ENCODE measurements around the gene CPED1.
"Not testable (repeated sequence)": the region's sequence is repeated elsewhere in the genome, so short reads cannot be mapped to it uniquely, and the experiment has no call there.

Gene CPED1

GRCh38 chr7:121024611-121025010 is 36.1 kb downstream of the CPED1 start:
- FAIRE-seq (no peak), DNase-seq (ENCODE audit: insufficient read length, low spot score) (no peak)
- no peak for TF ChIP-seq POLR2A (IDR thresholded peaks at IDR 0.05; ENCODE audit: low read depth, low read length)

GRCh38 chr7:121026159-121026558 is 37.6 kb downstream of the CPED1 start:
- no peak for TF ChIP-seq POLR2A (IDR thresholded peaks at IDR 0.05; ENCODE audit: low read depth, low read length)
- FAIRE-seq (no peak), DNase-seq (ENCODE audit: insufficient read length, low spot score) (no peak)

GRCh38 chr7:121026577-121027111 is 38.1 kb downstream of the CPED1 start:
- TF ChIP-seq POLR2A (IDR thresholded peaks at IDR 0.05; ENCODE audit: low read depth, low read length): no peak
- FAIRE-seq (no peak), DNase-seq (ENCODE audit: insufficient read length, low spot score) (no peak)

- DNase-seq (ENCODE audit: insufficient read length, low spot score): no peak
- FAIRE-seq: peak; percentile 6
- no peak for TF ChIP-seq POLR2A (IDR thresholded peaks at IDR 0.05; ENCODE audit: low read depth, low read length)
Measured at GRCh38 chr7:121027761-121028669, 39.5 kb downstream of the CPED1 start.

GRCh38 chr7:121029302-121029701 is 40.8 kb downstream of the CPED1 start:
- DNase-seq (ENCODE audit: insufficient read length, low spot score): no peak
- no peak for TF ChIP-seq POLR2A (IDR thresholded peaks at IDR 0.05; ENCODE audit: low read depth, low read length)
- FAIRE-seq: no peak

GRCh38 chr7:121030308-121030707 is 41.8 kb downstream of the CPED1 start:
- DNase-seq (ENCODE audit: insufficient read length, low spot score): no peak
- no peak for TF ChIP-seq POLR2A (IDR thresholded peaks at IDR 0.05; ENCODE audit: low read depth, low read length)

GRCh38 chr7:121032645-121033460 is 44.3 kb downstream of the CPED1 start:
- DNase-seq (ENCODE audit: insufficient read length, low spot score) (no peak), FAIRE-seq (peak; percentile 91)
- TF ChIP-seq POLR2A (IDR thresholded peaks at IDR 0.05; ENCODE audit: low read depth, low read length): no peak

More at GRCh38 chr7:121030308-121030707, 41.8 kb downstream of the CPED1 start:
- no peak for FAIRE-seq

- FAIRE-seq: no peak
- no peak for TF ChIP-seq POLR2A (IDR thresholded peaks at IDR 0.05; ENCODE audit: low read depth, low read length)
- no peak for DNase-seq (ENCODE audit: insufficient read length, low spot score)
Measured at GRCh38 chr7:121034929-121035328, 46.4 kb downstream of the CPED1 start.

- not testable (repeated sequence) for DNase-seq (ENCODE audit: insufficient read length, low spot score); FAIRE-seq
Measured at GRCh38 chr7:121036776-121037175, 48.3 kb downstream of the CPED1 start.

GRCh38 chr7:121037329-121037728 is 48.8 kb downstream of the CPED1 start:
- not testable (repeated sequence) for DNase-seq (ENCODE audit: insufficient read length, low spot score); FAIRE-seq

GRCh38 chr7:121037957-121038716 is 49.6 kb downstream of the CPED1 start:
- TF ChIP-seq POLR2A (IDR thresholded peaks at IDR 0.05; ENCODE audit: low read depth, low read length): no peak
- DNase-seq (ENCODE audit: insufficient read length, low spot score) (no peak), FAIRE-seq (no peak)

- DNase-seq (ENCODE audit: insufficient read length, low spot score): no peak
- no peak for FAIRE-seq
- TF ChIP-seq POLR2A (IDR thresholded peaks at IDR 0.05; ENCODE audit: low read depth, low read length): no peak
Measured at GRCh38 chr7:121038717-121039509, 50.4 kb downstream of the CPED1 start.

GRCh38 chr7:121039510-121039822 is 51.0 kb downstream of the CPED1 start:
- FAIRE-seq: no peak
- TF ChIP-seq POLR2A (IDR thresholded peaks at IDR 0.05; ENCODE audit: low read depth, low read length): no peak

More at GRCh38 chr7:121039510-121039822, 51.0 kb downstream of the CPED1 start:
- DNase-seq (ENCODE audit: insufficient read length, low spot score): no peak

All from H54 (cell line).